CD4-positive, CD25-positive, alpha-beta regulatory T cell (primary cell): ENCODE measurements around the gene HBB. TPM values are rescaled to one million over a fixed set of nuclear protein-coding genes. Genes with fewer than 3 reads are reported as not detected.
"Not testable (repeated sequence)": the region's sequence is repeated elsewhere in the genome, so short reads cannot be mapped to it uniquely, and the experiment has no call there.

Experiments used
- ATAC-seq, 2 donors: fragments of 150-1000 bp; cut with Tn5 transposase; one replicate each; pipeline ENCODE4 v1.10.0; 2021; ENCODE audit warnings: low read depth in 2 of 2, moderate number of reproducible peaks in 2 of 2, moderate library complexity in 1 of 2
- DNase-seq, 3 donors: peaks; one replicate each; pipeline versions ENCODE4 v3.0.0 to v3.0.0-alpha.2; 2012 to 2022; ENCODE audit warnings: mixed read lengths in 1 of 3
- H3K27ac ChIP-seq: one replicate; pipeline ENCODE4 v1.7.0; 2013; ENCODE audit warnings: mild to moderate bottlenecking, low read length; ENCODE audit not compliant: insufficient read depth, poor library complexity, severe bottlenecking
- H3K27me3 ChIP-seq: one replicate; pipeline ENCODE4 v1.7.0; 2013; ENCODE audit warnings: low read length; ENCODE audit not compliant: control insufficient read depth, insufficient read depth
- H3K36me3 ChIP-seq: one replicate; pipeline ENCODE4 v1.7.0; 2013; ENCODE audit warnings: mild to moderate bottlenecking, low read length, moderate library complexity; ENCODE audit not compliant: control insufficient read depth, insufficient read depth
- H3K4me1 ChIP-seq: 2 replicates; pipeline ENCODE4 v1.7.0; 2013; ENCODE audit warnings: mild to moderate bottlenecking, low read length; ENCODE audit not compliant: insufficient read depth, control insufficient read depth, poor library complexity, severe bottlenecking
- H3K4me3 ChIP-seq: one replicate; pipeline ENCODE4 v1.7.0; 2013; ENCODE audit warnings: low read depth, mild to moderate bottlenecking, low read length, moderate library complexity
- H3K9me3 ChIP-seq, 2 experiments: 1 replicate in 1 of 2; 2 replicates in 1 of 2; pipeline ENCODE4 v1.7.0; 2013; ENCODE audit warnings: low read length in 2 of 2, mild to moderate bottlenecking in 1 of 2, moderate library complexity in 1 of 2; ENCODE audit not compliant: control insufficient read depth in 2 of 2
- H3K27ac Mint-ChIP-seq, 3 donors: one replicate each; pipeline ENCODE4 v1.8.0; 2020 to 2022; ENCODE audit warnings: mild to moderate bottlenecking in 3 of 3, mixed read lengths in 3 of 3, moderate library complexity in 2 of 3
- H3K27me3 Mint-ChIP-seq: one replicate; pipeline ENCODE4 v1.8.0; 2022; ENCODE audit warnings: mild to moderate bottlenecking, mixed read lengths
- H3K36me3 Mint-ChIP-seq: one replicate; pipeline ENCODE4 v1.8.0; 2020; ENCODE audit warnings: mixed read lengths
- H3K4me1 Mint-ChIP-seq, 4 donors: one replicate each; pipeline ENCODE4 v1.8.0; 2020 to 2022; ENCODE audit warnings: mixed read lengths in 4 of 4, mild to moderate bottlenecking in 1 of 4
- H3K4me3 Mint-ChIP-seq, 4 donors: one replicate each; pipeline ENCODE4 v1.8.0; 2020 to 2022; ENCODE audit warnings: mild to moderate bottlenecking in 4 of 4, mixed read lengths in 4 of 4, moderate library complexity in 3 of 4
- H3K9me3 Mint-ChIP-seq, 7 donors: one replicate each; pipeline ENCODE4 v1.8.0; 2020 to 2022; ENCODE audit warnings: mixed read lengths in 7 of 7, mild to moderate bottlenecking in 3 of 7, moderate library complexity in 2 of 7
- polyA plus RNA-seq, 4 donors: library from polyadenylated mRNA; unstranded; fragments of 300-500 nt; fragmentation: Illumina TruSeq; gene quantifications; one replicate each; pipeline ENCODE4 v1.2.3, GENCODE V29; 2021
- total RNA-seq: library from RNA; stranded (reverse); gene quantifications from one replicate; pipeline ENCODE4 v1.2.3, GENCODE V29; 2022

The HBB gene
- total and polyA plus RNA-seq, 5 donors from 2014 or later: 0.37 to 4.4 (median 1.6) TPM; not detected in 1

DNA sequence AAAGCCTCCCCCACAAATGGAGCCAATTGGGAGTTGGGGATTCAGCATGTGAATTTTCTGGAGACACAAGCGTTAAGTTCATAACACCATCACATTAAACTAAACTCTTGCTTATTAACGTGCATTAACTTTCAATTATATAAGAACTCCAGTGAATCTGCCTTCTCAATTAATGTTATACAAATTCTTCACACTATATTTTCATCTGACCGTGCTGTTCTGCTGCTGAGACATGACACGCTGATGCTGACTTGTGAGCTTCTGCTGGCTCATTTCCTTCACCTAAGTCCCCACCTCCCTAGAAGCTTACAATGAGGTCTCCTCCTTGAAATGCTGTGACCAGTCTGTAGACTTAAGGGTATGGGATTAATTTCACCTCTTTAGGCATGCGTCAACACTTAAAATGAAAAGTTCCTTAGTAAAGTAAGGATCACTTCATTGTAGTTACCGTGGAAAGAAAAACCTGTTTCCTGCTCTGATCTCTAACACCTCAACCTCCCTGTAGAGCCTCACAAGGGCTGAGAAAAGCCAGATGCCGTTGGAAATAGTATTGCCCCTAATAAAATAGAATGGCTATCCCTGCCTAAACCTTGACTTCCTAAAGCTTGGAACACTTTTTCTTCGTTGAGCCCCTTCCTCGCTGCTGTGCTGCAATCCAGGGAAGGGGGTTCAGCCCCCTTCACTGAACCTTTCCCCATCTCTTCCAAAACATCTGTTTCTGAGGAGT lies 25.5 kb upstream of the HBB start:
- Mint-ChIP-seq H3K36me3 (no peaks in the 10 kb centered on the region), H3K27ac (no peak overlapping the region), H3K4me3 (no peak overlapping the region), H3K9me3 (no peaks in the 10 kb centered on the region), H3K27me3 (no peaks in the 10 kb centered on the region), H3K4me1 (no peaks in the 10 kb centered on the region)
- ATAC-seq (no peak), DNase-seq (no peak)
- no peak overlapping the region for H3K4me3 ChIP-seq
- H3K4me1 ChIP-seq: no peaks in the 10 kb centered on the region
- H3K36me3 ChIP-seq: no peaks in the 10 kb centered on the region
- H3K9me3 ChIP-seq: no peaks in the 10 kb centered on the region
- no peak overlapping the region for H3K27ac ChIP-seq
- H3K27me3 ChIP-seq: no peaks in the 10 kb centered on the region

GRCh38 chr11:5251746-5252145 lies 24.9 kb upstream of the HBB start:
- Histone ChIP-seq H3K4me1 (no peaks in the 10 kb centered on the region), H3K27ac (no peak overlapping the region), H3K36me3 (no peaks in the 10 kb centered on the region), H3K27me3 (no peaks in the 10 kb centered on the region), H3K9me3 (no peaks in the 10 kb centered on the region), H3K4me3 (no peak overlapping the region)
- Mint-ChIP-seq H3K36me3 (no peaks in the 10 kb centered on the region), H3K9me3 (peaks cover 0 to 1% (median 0%) of the 10 kb centered on the region in 7 donors), H3K27me3 (peaks cover under 1% of the 10 kb centered on the region), H3K27ac (no peak overlapping the region), H3K4me1 (no peaks in the 10 kb centered on the region), H3K4me3 (no peak overlapping the region)
- no peak for DNase-seq
- no peak for ATAC-seq

DNA sequence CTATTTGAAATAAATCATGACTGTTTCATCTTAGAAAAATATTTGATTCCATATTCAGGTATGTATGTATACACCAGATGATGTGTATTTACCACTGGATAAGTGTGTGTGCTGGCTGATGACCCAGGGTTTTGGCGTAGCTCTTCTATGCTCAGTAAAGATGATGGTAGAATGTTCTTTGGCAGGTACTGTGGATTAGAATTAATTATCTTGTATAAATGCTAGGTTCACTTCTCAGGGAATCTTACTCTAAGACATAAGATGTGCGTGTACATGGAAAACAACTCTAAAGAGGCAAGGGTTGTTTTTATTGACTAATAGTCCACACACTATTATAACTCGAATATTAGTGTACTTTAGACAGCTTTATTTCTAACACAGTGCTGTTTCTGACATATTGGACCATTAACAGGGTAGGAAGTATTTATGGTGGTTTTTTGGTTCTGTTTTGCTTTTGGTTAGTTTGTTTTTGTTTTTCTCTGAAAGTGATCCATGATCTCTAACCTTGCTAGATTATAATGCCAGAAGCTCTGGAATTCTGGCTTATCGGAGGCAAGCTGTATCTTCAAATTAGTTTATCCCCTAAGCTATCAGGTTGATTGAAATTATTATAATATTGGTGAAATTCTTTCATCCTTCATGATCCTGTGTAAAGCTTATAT lies 23.8 kb upstream of the HBB start:
- Histone ChIP-seq H3K27me3 (no peaks in the 10 kb centered on the region), H3K9me3 (no peaks in the 10 kb centered on the region), H3K27ac (no peak overlapping the region), H3K4me1 (no peaks in the 10 kb centered on the region), H3K36me3 (no peaks in the 10 kb centered on the region), H3K4me3 (no peak overlapping the region)
- peaks cover 4% of the 10 kb centered on the region for H3K27me3 Mint-ChIP-seq
- ATAC-seq (no peak), DNase-seq (no peak)
- H3K9me3 Mint-ChIP-seq: peaks cover 0 to 3% (median 0%) of the 10 kb centered on the region in 7 donors
- no peak overlapping the region for H3K4me3 Mint-ChIP-seq
- H3K36me3 Mint-ChIP-seq: no peaks in the 10 kb centered on the region
- no peak overlapping the region for H3K27ac Mint-ChIP-seq
- no peaks in the 10 kb centered on the region for H3K4me1 Mint-ChIP-seq

DNA sequence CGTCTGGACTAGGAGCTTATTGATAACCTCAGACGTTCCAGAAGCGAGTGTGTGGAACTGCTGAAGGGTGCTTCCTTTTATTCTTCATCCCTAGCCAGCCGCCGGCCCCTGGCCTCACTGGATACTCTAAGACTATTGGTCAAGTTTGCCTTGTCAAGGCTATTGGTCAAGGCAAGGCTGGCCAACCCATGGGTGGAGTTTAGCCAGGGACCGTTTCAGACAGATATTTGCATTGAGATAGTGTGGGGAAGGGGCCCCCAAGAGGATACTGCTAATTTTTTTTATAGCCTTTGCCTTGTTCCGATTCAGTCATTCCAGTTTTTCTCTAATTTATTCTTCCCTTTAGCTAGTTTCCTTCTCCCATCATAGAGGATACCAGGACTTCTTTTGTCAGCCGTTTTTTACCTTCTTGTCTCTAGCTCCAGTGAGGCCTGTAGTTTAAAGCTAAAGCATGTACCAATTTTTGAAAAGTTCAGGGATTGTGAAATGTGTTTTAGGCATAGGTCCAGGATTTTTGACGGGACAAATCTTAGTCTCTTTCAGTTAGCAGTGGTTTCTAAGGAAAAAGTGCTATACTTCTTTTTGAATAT lies 23.0 kb upstream of the HBB start, which contains the start of gene HBG1:
Gene HBG1 (minus strand): TSS at position 51 of the 590 bp plus-strand sequence. CDS start 53 bp downstream, outside the sequence.
- not testable (repeated sequence) for H3K4me3 Mint-ChIP-seq

DNA sequence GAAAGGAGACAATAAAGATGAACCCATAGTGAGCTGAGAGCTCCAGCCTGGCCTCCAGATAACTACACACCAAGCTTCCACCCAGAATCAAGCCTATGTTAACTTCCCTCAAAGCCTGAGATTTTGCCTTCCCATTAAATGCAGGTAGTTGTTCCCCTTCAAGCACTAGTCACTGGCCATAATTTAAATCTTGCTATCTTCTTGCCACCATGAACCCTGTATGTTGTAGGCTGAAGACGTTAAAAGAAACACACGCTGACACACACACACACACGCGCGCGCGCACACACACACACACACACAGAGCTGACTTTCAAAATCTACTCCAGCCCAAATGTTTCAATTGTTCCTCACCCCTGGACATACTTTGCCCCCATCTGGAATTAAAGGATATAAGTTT lies 21.6 kb upstream of the HBB start:
- H3K27ac Mint-ChIP-seq: not testable (repeated sequence)

More for the DNA sequence above, 23.0 kb upstream of the HBB start, which contains the start of gene HBG1:
- not testable (repeated sequence) for DNase-seq, ATAC-seq, H3K36me3 Mint-ChIP-seq, H3K27me3 Mint-ChIP-seq, H3K9me3 Mint-ChIP-seq, H3K27ac Mint-ChIP-seq, H3K4me3 ChIP-seq, H3K4me1 Mint-ChIP-seq, H3K36me3 ChIP-seq, H3K27ac ChIP-seq, H3K9me3 ChIP-seq, H3K27me3 ChIP-seq, H3K4me1 ChIP-seq

GRCh38 chr11:5247472-5248192 lies 20.8 kb upstream of the HBB start:
- no peak for DNase-seq
- H3K27ac ChIP-seq: no peak overlapping the region
- no peaks in the 10 kb centered on the region for H3K9me3 ChIP-seq
- Mint-ChIP-seq H3K9me3 (peaks cover 0 to 3% (median 0%) of the 10 kb centered on the region in 7 donors), H3K36me3 (no peaks in the 10 kb centered on the region), H3K4me3 (no peak overlapping the region), H3K27me3 (peaks cover 8% of the 10 kb centered on the region), H3K27ac (no peak overlapping the region), H3K4me1 (no peaks in the 10 kb centered on the region)
- no peaks in the 10 kb centered on the region for H3K27me3 ChIP-seq
- H3K4me1 ChIP-seq: no peaks in the 10 kb centered on the region
- H3K4me3 ChIP-seq: no peak overlapping the region
- ATAC-seq: no peak
- no peaks in the 10 kb centered on the region for H3K36me3 ChIP-seq

More for the DNA sequence above, 21.6 kb upstream of the HBB start:
- H3K4me3 Mint-ChIP-seq, H3K36me3 ChIP-seq, H3K27me3 Mint-ChIP-seq, DNase-seq, H3K36me3 Mint-ChIP-seq, H3K27ac ChIP-seq, H3K9me3 Mint-ChIP-seq, H3K4me1 ChIP-seq, H3K9me3 ChIP-seq, ATAC-seq, H3K27me3 ChIP-seq, H3K4me3 ChIP-seq, H3K4me1 Mint-ChIP-seq: not testable (repeated sequence)

GRCh38 chr11:5246772-5247471 lies 20.1 kb upstream of the HBB start:
- H3K27me3 Mint-ChIP-seq: peaks cover 8% of the 10 kb centered on the region
- Histone ChIP-seq H3K27me3 (no peaks in the 10 kb centered on the region), H3K9me3 (no peaks in the 10 kb centered on the region), H3K4me1 (no peaks in the 10 kb centered on the region), H3K4me3 (no peak overlapping the region), H3K27ac (no peak overlapping the region), H3K36me3 (no peaks in the 10 kb centered on the region)
- H3K36me3 Mint-ChIP-seq: no peaks in the 10 kb centered on the region
- H3K9me3 Mint-ChIP-seq: peaks cover 0 to 3% (median 0%) of the 10 kb centered on the region in 7 donors
- H3K4me3 Mint-ChIP-seq: no peak overlapping the region
- H3K27ac Mint-ChIP-seq: no peak overlapping the region
- no peaks in the 10 kb centered on the region for H3K4me1 Mint-ChIP-seq
- DNase-seq (no peak), ATAC-seq (no peak)
